Upper lobe of left lung (tissue), 4 donors: ENCODE measurements around the gene UGDH.

Source experiments
- CTCF ChIP-seq, 6 experiments: fragments of 450-650 bp in 4 of 6; fragments of 200-600 bp in 2 of 6; sonication (generic) in 2 of 6; IDR thresholded peaks; one replicate each; pipeline ENCODE4 v1.5.1; 2016 to 2019; ENCODE audit warnings: antibody characterized with exemption in 6 of 6
- POLR2A ChIP-seq, 4 donors: fragments of 450-650 bp; IDR thresholded peaks; one replicate each; pipeline ENCODE4 v1.5.1; 2016 to 2017; ENCODE audit warnings: antibody characterized with exemption in 4 of 4, mild to moderate bottlenecking in 2 of 4
- POLR2AphosphoS5 ChIP-seq, 2 donors: sonication (generic); formaldehyde crosslinking; IDR thresholded peaks; one replicate each; pipeline ENCODE4 v1.5.1; 2017; ENCODE audit warnings: antibody characterized with exemption in 2 of 2

GRCh38 chr4:39467464-39467863 is 59.8 kb downstream of the UGDH start:
- TF ChIP-seq CTCF (IDR thresholded peaks at IDR 0.05) (no peak), POLR2A (IDR thresholded peaks at IDR 0.05) (no peak), POLR2AphosphoS5 (IDR thresholded peaks at IDR 0.05) (no peak)
